Nephron progenitor cell (in vitro differentiated cells): ENCODE measurements around the gene AGK.

Source experiments
- DNase-seq: peaks from one replicate; pipeline ENCODE4 v3.0.0; 2021
- H3K27ac Mint-ChIP-seq: 2 replicates; pipeline ENCODE4 v1.8.0; 2021; ENCODE audit warnings: mild to moderate bottlenecking, moderate library complexity, mixed read lengths
- H3K27me3 Mint-ChIP-seq: 2 replicates; pipeline ENCODE4 v1.8.0; 2021; ENCODE audit warnings: mild to moderate bottlenecking, low read depth, mixed read lengths; ENCODE audit not compliant: poor library complexity
- H3K36me3 Mint-ChIP-seq: 2 replicates; pipeline ENCODE4 v1.8.0; 2021; ENCODE audit warnings: low read depth, mixed read lengths
- H3K4me1 Mint-ChIP-seq: 2 replicates; pipeline ENCODE4 v1.8.0; 2021; ENCODE audit warnings: mixed read lengths
- H3K4me3 Mint-ChIP-seq: 2 replicates; pipeline ENCODE4 v1.8.0; 2021; ENCODE audit warnings: mild to moderate bottlenecking, moderate library complexity, mixed read lengths
- H3K9me3 Mint-ChIP-seq: 2 replicates; pipeline ENCODE4 v1.8.0; 2021; ENCODE audit warnings: mild to moderate bottlenecking, moderate library complexity, mixed read lengths
- CTCF ChIP-seq: fragments of 200-600 bp; sonication (generic); IDR thresholded peaks from 2 replicates; pipeline ENCODE4 v1.5.0; 2021; ENCODE audit warnings: antibody characterized with exemption

Gene AGK

GRCh38 chr7:141698247-141699015 lies 147.2 kb downstream of the AGK start:
- H3K4me1 Mint-ChIP-seq: peaks cover 54% of the 10 kb centered on the region
- H3K9me3 Mint-ChIP-seq: no peaks in the 10 kb centered on the region
- no peak for TF ChIP-seq CTCF
- DNase-seq: no peak
- H3K4me3 Mint-ChIP-seq: no peak overlapping the region
- peaks cover 7% of the 10 kb centered on the region for H3K36me3 Mint-ChIP-seq
- H3K27ac Mint-ChIP-seq: no peak overlapping the region
- peaks cover 23% of the 10 kb centered on the region for H3K27me3 Mint-ChIP-seq

GRCh38 chr7:141699860-141700259 lies 148.7 kb downstream of the AGK start:
- H3K9me3 Mint-ChIP-seq: no peaks in the 10 kb centered on the region
- DNase-seq: no peak
- peaks cover 2% of the 10 kb centered on the region for H3K36me3 Mint-ChIP-seq
- no peak for TF ChIP-seq CTCF
- peaks cover 62% of the 10 kb centered on the region for H3K4me1 Mint-ChIP-seq
- no peak overlapping the region for H3K27ac Mint-ChIP-seq
- H3K27me3 Mint-ChIP-seq: peaks cover 26% of the 10 kb centered on the region
- H3K4me3 Mint-ChIP-seq: peak overlapping the region; percentile 89

- peaks cover 28% of the 10 kb centered on the region for H3K27me3 Mint-ChIP-seq
- H3K9me3 Mint-ChIP-seq: no peaks in the 10 kb centered on the region
- H3K4me3 Mint-ChIP-seq: peak overlapping the region; percentile 89
- DNase-seq: no peak
- no peak for TF ChIP-seq CTCF
- H3K27ac Mint-ChIP-seq: no peak overlapping the region
- peaks cover 62% of the 10 kb centered on the region for H3K4me1 Mint-ChIP-seq
- no peaks in the 10 kb centered on the region for H3K36me3 Mint-ChIP-seq
Measured at GRCh38 chr7:141700296-141700847, 149.2 kb downstream of the AGK start.

GRCh38 chr7:141700848-141701371 lies 149.7 kb downstream of the AGK start:
- Mint-ChIP-seq H3K9me3 (no peaks in the 10 kb centered on the region), H3K4me1 (peaks cover 58% of the 10 kb centered on the region), H3K36me3 (no peaks in the 10 kb centered on the region), H3K27me3 (peaks cover 29% of the 10 kb centered on the region), H3K27ac (peak overlapping the region; percentile 8), H3K4me3 (peak overlapping the region; percentile 89)
- peak; percentile 13 for DNase-seq
- no peak for TF ChIP-seq CTCF

- Mint-ChIP-seq H3K27me3 (peaks cover 29% of the 10 kb centered on the region), H3K4me1 (peaks cover 51% of the 10 kb centered on the region), H3K27ac (no peak overlapping the region), H3K36me3 (no peaks in the 10 kb centered on the region), H3K9me3 (no peaks in the 10 kb centered on the region), H3K4me3 (peak overlapping the region; percentile 89)
- TF ChIP-seq CTCF: no peak
- DNase-seq: peak; percentile 52
Measured at GRCh38 chr7:141701489-141702046, 150.4 kb downstream of the AGK start.
